ENCODE results near the gene RPTOR.

RPTOR gene

DNA sequence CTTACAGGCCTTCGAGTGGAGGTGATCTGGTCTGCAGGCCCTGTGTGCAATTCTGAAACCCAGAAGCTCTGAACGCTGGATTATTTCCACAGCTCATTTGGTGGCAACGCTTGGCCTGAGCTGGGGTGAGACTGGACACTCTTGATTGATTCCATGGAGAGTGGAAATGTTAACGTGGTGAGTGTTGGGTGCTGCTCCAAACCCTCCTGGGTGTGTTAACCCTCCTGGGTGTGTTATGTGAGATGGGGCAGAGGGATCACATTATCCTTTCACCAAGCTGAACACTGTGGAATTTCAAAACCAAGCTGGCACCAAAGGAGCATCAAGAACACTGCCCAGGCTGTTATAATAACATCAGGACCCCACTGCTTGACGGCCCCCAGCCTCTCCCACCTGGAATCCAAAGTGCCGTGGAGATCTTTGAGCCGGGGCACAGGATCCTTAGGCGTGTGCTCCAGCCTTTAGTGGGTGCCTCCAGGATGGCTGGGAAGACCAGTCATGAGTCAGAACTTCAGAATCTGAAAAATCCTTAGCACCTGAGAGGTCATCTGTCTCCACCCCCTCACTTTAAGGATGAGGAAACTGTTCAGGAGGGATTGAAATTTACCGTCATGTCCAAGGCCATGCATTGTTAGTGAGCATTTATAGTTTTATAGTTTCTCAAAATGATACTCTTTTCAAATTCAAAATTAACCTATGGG lies 75.0 kb downstream of the RPTOR start:
- Histone ChIP-seq H4K5ac (ENCODE audit: low read length) (no peak overlapping the region), H3K23ac (ENCODE audit: low read length) (no peak overlapping the region), H3K4me3 (ENCODE audit: low read length) (no peak overlapping the region), H4K8ac (ENCODE audit: low read depth, low read length) (no peak overlapping the region), H2BK15ac (replicated peaks; ENCODE audit: low read depth) (no peak overlapping the region), H2BK5ac (ENCODE audit: low read length) (no peak overlapping the region), H3K56ac (ENCODE audit: low read length) (no peak overlapping the region), H3K18ac (ENCODE audit: low read length) (no peak overlapping the region), H3K4me1 (ENCODE audit: control insufficient read depth, low read depth, low read length) (peaks cover 19% of the 10 kb centered on the region), H3K36me3 (ENCODE audit: control insufficient read depth, insufficient read depth, low read length) (no peaks in the 10 kb centered on the region), H3K4ac (ENCODE audit: low read depth, low read length) (no peak overlapping the region), H3K79me1 (ENCODE audit: low read length) (peaks cover 15% of the 10 kb centered on the region), H3K4me2 (ENCODE audit: low read length) (no peak overlapping the region), H3K9ac (ENCODE audit: low read length) (no peak overlapping the region), H3K27me3 (ENCODE audit: insufficient read depth, low read length, poor library complexity) (no peaks in the 10 kb centered on the region), H2AK5ac (ENCODE audit: low read length) (no peak overlapping the region), H3K27ac (ENCODE audit: low read depth, low read length) (no peak overlapping the region), H2BK120ac (ENCODE audit: low read depth, low read length) (no peak overlapping the region), H3K79me2 (ENCODE audit: control insufficient read depth, insufficient read depth, low read length) (peaks cover 17% of the 10 kb centered on the region)
- peak; percentile 92 for DNase-seq
- no CpG with 5 or more reads among the region's 9 CpGs for WGBS (ENCODE audit: extremely low coverage, insufficient coverage, low lambda C conversion rate)

DNA sequence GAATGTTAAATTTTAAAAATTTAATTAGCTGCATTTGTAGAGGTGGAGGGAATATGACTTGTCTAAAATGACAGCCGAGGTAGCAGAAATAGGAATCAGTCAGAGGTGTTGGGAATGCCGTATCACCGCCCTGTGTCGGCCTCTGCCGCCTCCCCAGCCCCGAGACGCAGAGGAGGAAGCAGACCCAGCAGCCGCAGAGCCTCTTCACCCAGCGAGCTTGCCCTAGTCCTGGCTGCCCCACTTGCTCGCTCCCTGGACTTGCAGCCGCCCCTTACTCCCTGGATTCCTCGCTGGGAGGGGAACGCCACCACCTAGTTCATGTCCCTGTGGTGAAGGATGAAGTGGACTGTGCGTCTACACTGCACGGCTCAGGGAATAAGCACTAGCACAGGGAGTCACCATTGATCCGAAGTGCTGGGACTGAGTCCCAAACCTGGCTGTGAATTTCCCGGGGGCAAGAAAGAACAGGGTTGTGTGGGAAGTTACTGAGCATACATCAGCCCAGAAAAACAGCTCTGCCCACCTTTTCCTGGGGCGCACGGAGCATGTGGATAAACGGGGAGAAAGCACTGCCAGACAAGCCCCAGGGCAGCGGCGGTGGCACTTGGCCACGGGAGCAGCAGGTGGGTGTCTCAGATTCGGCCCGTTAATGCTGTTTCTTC lies 76.8 kb downstream of the RPTOR start:
- H2AK5ac ChIP-seq (ENCODE audit: low read length) = no peak overlapping the region
- no peak overlapping the region for H2BK5ac ChIP-seq (ENCODE audit: low read length)
- peak overlapping the region; percentile 3 for H3K18ac ChIP-seq (ENCODE audit: low read length)
- H3K4ac ChIP-seq (ENCODE audit: low read depth, low read length) = no peak overlapping the region
- no peak overlapping the region for H2BK15ac ChIP-seq (replicated peaks; ENCODE audit: low read depth)
- H3K56ac ChIP-seq (ENCODE audit: low read length) = peak overlapping the region; percentile 42
- no peak for DNase-seq
- H3K4me2 ChIP-seq (ENCODE audit: low read length) = no peak overlapping the region
- H3K4me1 ChIP-seq (ENCODE audit: control insufficient read depth, low read depth, low read length) = peaks cover 19% of the 10 kb centered on the region
- no peak overlapping the region for H3K23ac ChIP-seq (ENCODE audit: low read length)
- no peak overlapping the region for H3K4me3 ChIP-seq (ENCODE audit: low read length)
- H4K8ac ChIP-seq (ENCODE audit: low read depth, low read length) = no peak overlapping the region
- peak overlapping the region; percentile 0 for H3K9ac ChIP-seq (ENCODE audit: low read length)
- no peak overlapping the region for H3K27ac ChIP-seq (ENCODE audit: low read depth, low read length)
- no peaks in the 10 kb centered on the region for H3K27me3 ChIP-seq (ENCODE audit: insufficient read depth, low read length, poor library complexity)
- no CpG with 5 or more reads among the region's 25 CpGs for WGBS (ENCODE audit: extremely low coverage, insufficient coverage, low lambda C conversion rate)
- H3K79me1 ChIP-seq (ENCODE audit: low read length) = peaks cover 14% of the 10 kb centered on the region
- H4K5ac ChIP-seq (ENCODE audit: low read length) = no peak overlapping the region
- H3K36me3 ChIP-seq (ENCODE audit: control insufficient read depth, insufficient read depth, low read length) = no peaks in the 10 kb centered on the region
- H2BK120ac ChIP-seq (ENCODE audit: low read depth, low read length) = no peak overlapping the region
- peaks cover 9% of the 10 kb centered on the region for H3K79me2 ChIP-seq (ENCODE audit: control insufficient read depth, insufficient read depth, low read length)

DNA sequence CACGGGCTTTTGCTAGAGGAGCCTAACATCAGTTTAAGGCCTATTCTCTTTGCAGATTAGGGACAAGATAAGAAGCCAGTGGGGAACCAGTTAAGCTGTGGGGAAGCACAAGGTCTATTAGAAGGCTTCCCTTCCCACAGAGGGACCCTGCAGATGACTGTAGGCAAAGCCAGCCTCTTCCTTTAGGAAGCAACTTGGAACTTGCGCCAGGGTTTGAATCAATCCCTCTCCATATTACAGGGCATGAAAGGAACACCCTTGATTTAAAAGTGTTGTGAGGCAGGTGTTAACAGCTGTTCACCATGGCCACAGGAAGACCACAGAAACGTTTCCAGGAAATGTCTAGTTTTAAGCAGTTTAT lies 77.3 kb downstream of the RPTOR start:
- H2BK5ac ChIP-seq (ENCODE audit: low read length) = no peak overlapping the region

DNA sequence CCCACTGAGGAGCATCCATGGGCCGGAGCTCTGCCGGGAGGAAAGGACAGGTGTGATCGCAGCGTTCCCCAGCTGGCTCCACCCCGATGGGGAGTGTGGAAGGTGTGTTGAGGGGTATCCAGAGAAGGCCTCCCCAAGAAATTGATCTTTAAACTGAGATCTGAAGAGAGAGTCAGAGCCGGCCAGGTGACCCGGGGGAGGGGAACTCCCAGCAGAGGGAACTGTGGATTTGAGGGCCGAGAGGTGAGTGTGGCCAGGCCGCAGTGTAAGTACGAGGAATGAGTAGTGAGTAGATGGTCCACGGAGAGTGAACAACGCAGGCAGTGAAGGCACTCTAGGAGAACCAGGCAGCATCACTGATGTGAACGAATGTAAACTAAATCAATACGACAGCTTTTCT lies 80.2 kb downstream of the RPTOR start:
- Histone ChIP-seq H3K56ac (ENCODE audit: low read length) (no peak overlapping the region), H3K36me3 (ENCODE audit: control insufficient read depth, insufficient read depth, low read length) (no peaks in the 10 kb centered on the region), H3K4me1 (ENCODE audit: control insufficient read depth, low read depth, low read length) (peaks cover 9% of the 10 kb centered on the region), H3K27me3 (ENCODE audit: insufficient read depth, low read length, poor library complexity) (no peaks in the 10 kb centered on the region), H4K8ac (ENCODE audit: low read depth, low read length) (no peak overlapping the region), H3K4ac (ENCODE audit: low read depth, low read length) (no peak overlapping the region), H3K27ac (ENCODE audit: low read depth, low read length) (no peak overlapping the region), H3K4me3 (ENCODE audit: low read length) (no peak overlapping the region), H3K4me2 (ENCODE audit: low read length) (no peak overlapping the region), H3K79me1 (ENCODE audit: low read length) (peaks cover 7% of the 10 kb centered on the region), H3K23ac (ENCODE audit: low read length) (no peak overlapping the region), H2BK15ac (replicated peaks; ENCODE audit: low read depth) (no peak overlapping the region), H2BK120ac (ENCODE audit: low read depth, low read length) (no peak overlapping the region), H2BK5ac (ENCODE audit: low read length) (no peak overlapping the region), H3K79me2 (ENCODE audit: control insufficient read depth, insufficient read depth, low read length) (peaks cover 2% of the 10 kb centered on the region), H2AK5ac (ENCODE audit: low read length) (no peak overlapping the region), H4K5ac (ENCODE audit: low read length) (no peak overlapping the region), H3K18ac (ENCODE audit: low read length) (no peak overlapping the region), H3K9ac (ENCODE audit: low read length) (no peak overlapping the region)
- no peak for DNase-seq
- no CpG with 5 or more reads among the region's 14 CpGs for WGBS (ENCODE audit: extremely low coverage, insufficient coverage, low lambda C conversion rate)

More for the DNA sequence above, 77.3 kb downstream of the RPTOR start:
- no peak overlapping the region for H3K4ac ChIP-seq (ENCODE audit: low read depth, low read length)
- no peak overlapping the region for H4K8ac ChIP-seq (ENCODE audit: low read depth, low read length)
- no peak overlapping the region for H2BK120ac ChIP-seq (ENCODE audit: low read depth, low read length)
- H3K56ac ChIP-seq (ENCODE audit: low read length) = no peak overlapping the region
- no peaks in the 10 kb centered on the region for H3K36me3 ChIP-seq (ENCODE audit: control insufficient read depth, insufficient read depth, low read length)
- WGBS (ENCODE audit: extremely low coverage, insufficient coverage, low lambda C conversion rate) = no CpG with 5 or more reads among the region's 3 CpGs
- H3K79me1 ChIP-seq (ENCODE audit: low read length) = peaks cover 14% of the 10 kb centered on the region
- no peak overlapping the region for H2AK5ac ChIP-seq (ENCODE audit: low read length)
- no peak overlapping the region for H3K4me3 ChIP-seq (ENCODE audit: low read length)
- H2BK15ac ChIP-seq (replicated peaks; ENCODE audit: low read depth) = no peak overlapping the region
- H4K5ac ChIP-seq (ENCODE audit: low read length) = no peak overlapping the region
- H3K9ac ChIP-seq (ENCODE audit: low read length) = no peak overlapping the region
- peaks cover 9% of the 10 kb centered on the region for H3K79me2 ChIP-seq (ENCODE audit: control insufficient read depth, insufficient read depth, low read length)
- H3K4me2 ChIP-seq (ENCODE audit: low read length) = no peak overlapping the region
- H3K4me1 ChIP-seq (ENCODE audit: control insufficient read depth, low read depth, low read length) = peaks cover 19% of the 10 kb centered on the region
- no peaks in the 10 kb centered on the region for H3K27me3 ChIP-seq (ENCODE audit: insufficient read depth, low read length, poor library complexity)
- no peak overlapping the region for H3K18ac ChIP-seq (ENCODE audit: low read length)
- H3K23ac ChIP-seq (ENCODE audit: low read length) = no peak overlapping the region
- peak; percentile 82 for DNase-seq
- H3K27ac ChIP-seq (ENCODE audit: low read depth, low read length) = no peak overlapping the region

DNA sequence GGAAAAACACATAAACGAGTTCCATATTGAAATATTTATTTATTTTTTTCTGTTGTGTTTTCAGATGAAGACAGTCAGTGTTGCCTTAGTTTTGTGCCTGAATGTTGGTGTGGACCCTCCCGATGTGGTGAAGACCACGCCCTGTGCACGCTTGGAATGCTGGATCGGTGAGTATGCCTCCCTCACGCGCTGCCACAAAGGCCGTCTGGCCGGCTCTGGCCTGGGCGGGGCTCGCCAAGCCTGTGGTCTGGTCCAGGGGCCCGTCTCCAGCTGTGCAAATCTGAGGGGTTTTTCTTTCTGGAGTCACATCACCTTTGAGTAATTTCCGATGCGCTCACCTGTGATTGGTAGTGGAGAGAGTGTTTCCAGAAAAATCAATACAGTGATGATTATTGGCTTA lies 81.0 kb downstream of the RPTOR start:
- Histone ChIP-seq H3K79me1 (ENCODE audit: low read length) (peaks cover 9% of the 10 kb centered on the region), H3K27me3 (ENCODE audit: insufficient read depth, low read length, poor library complexity) (no peaks in the 10 kb centered on the region), H3K18ac (ENCODE audit: low read length) (no peak overlapping the region), H4K8ac (ENCODE audit: low read depth, low read length) (no peak overlapping the region), H3K36me3 (ENCODE audit: control insufficient read depth, insufficient read depth, low read length) (no peaks in the 10 kb centered on the region), H3K79me2 (ENCODE audit: control insufficient read depth, insufficient read depth, low read length) (peaks cover 2% of the 10 kb centered on the region), H3K56ac (ENCODE audit: low read length) (no peak overlapping the region), H2BK15ac (replicated peaks; ENCODE audit: low read depth) (no peak overlapping the region), H3K4ac (ENCODE audit: low read depth, low read length) (no peak overlapping the region), H3K9ac (ENCODE audit: low read length) (no peak overlapping the region), H3K4me3 (ENCODE audit: low read length) (no peak overlapping the region), H4K5ac (ENCODE audit: low read length) (no peak overlapping the region), H2BK5ac (ENCODE audit: low read length) (no peak overlapping the region), H3K4me1 (ENCODE audit: control insufficient read depth, low read depth, low read length) (peaks cover 9% of the 10 kb centered on the region), H3K27ac (ENCODE audit: low read depth, low read length) (no peak overlapping the region), H3K23ac (ENCODE audit: low read length) (no peak overlapping the region), H2AK5ac (ENCODE audit: low read length) (no peak overlapping the region), H2BK120ac (ENCODE audit: low read depth, low read length) (no peak overlapping the region), H3K4me2 (ENCODE audit: low read length) (no peak overlapping the region)
- no CpG with 5 or more reads among the region's 14 CpGs for WGBS (ENCODE audit: extremely low coverage, insufficient coverage, low lambda C conversion rate)
- DNase-seq = no peak

Measured in mesendoderm (in vitro differentiated cells).